Left ventricle myocardium inferior (tissue), 1 donor: ENCODE results near the gene LRR1. TPM values are rescaled to one million over a fixed set of nuclear protein-coding genes. Genes with fewer than 3 reads are reported as not detected.

ENCODE experiments used
- DNase-seq: peaks from one replicate; pipeline ENCODE4 v3.0.0-alpha.2; 2020
- H3K27ac ChIP-seq: fragments of 200-600 bp; replicated peaks from 2 replicates; pipeline ENCODE4 v1.8.0; 2021
- H3K27me3 ChIP-seq: fragments of 200-600 bp; 2 replicates; pipeline ENCODE4 v1.8.0; 2021; ENCODE audit warnings: low read depth
- H3K36me3 ChIP-seq: fragments of 200-600 bp; 2 replicates; pipeline ENCODE4 v1.8.0; 2021
- H3K4me1 ChIP-seq: fragments of 200-600 bp; 2 replicates; pipeline ENCODE4 v1.8.0; 2021
- H3K4me3 ChIP-seq: fragments of 200-600 bp; 2 replicates; pipeline ENCODE4 v1.8.0; 2021; ENCODE audit warnings: mild to moderate bottlenecking, moderate library complexity
- H3K9me3 ChIP-seq: fragments of 200-600 bp; replicated peaks from 2 replicates; pipeline ENCODE4 v1.8.0; 2021
- CTCF ChIP-seq: fragments of 200-600 bp; IDR thresholded peaks from 2 replicates; pipeline ENCODE4 v1.8.0; 2021; ENCODE audit warnings: antibody characterized with exemption, mild to moderate bottlenecking, borderline replicate concordance
- intact Hi-C: fragments of 100-400 bp; cut with micrococcal nuclease; formaldehyde crosslinking; loops from one replicate; pipeline ENCODE4 v1.11.0; 2022
- total RNA-seq: library from RNA; stranded (reverse); fragmentation: NEBNext Ultra II Directional; extraction: Animal tissue kit (Norgen Biotek cat#: 25700); gene quantifications from one replicate; pipeline ENCODE4 v1.2.1, GENCODE V29; 2021
- donor health status: DM: no; HTN: yes; CAD: no; lungs with severe emphysema.

Gene LRR1
- total RNA-seq, 1 donor from 2014 or later = 4.6 TPM

DNA sequence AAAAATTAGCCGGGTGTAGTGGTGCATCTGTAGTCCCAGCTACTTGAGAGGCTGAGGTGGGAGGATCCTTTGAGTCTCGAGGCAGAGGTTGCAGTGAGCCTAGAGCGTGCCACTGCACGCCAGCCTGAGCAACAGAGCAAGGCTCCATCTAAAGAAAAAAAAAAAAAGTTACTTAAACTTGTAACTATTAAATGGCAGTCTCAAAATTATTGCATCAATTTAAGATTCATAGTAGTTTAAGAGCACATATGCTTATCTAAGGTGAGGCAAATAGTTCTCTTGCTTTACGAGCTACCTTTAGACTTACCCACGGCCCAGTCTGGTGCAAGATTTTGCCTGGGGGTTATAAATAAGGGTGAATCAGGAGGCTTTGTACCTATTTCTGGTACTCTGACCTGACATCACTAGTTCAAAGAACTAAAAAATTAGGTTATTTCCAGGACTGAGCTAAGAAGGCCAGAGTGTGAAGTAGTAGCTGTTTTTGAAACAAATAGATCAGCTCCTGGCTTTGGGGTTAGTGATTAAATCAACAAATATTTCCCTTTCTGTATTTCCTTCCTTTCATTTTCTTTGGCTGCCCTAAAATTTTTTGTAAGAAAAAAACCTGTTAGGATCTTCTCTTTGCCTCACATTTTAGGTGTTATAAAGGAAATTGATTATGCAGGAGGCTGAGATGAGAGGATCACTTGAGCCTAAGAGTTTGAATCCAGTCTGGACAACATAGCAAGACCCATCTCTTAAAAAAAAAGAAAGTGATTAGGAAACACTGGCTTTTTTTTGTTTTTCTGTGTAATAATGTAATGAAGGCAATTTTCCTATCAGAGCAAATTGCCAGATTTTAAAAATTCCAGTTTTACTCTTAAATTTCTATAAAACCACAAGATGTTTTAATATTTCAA lies 25.4 kb downstream of the LRR1 start:
- Histone ChIP-seq H3K27me3 (no peaks in the 10 kb centered on the region), H3K4me3 (no peak overlapping the region), H3K9me3 (no peaks in the 10 kb centered on the region), H3K4me1 (peaks cover 49% of the 10 kb centered on the region), H3K36me3 (peaks cover 23% of the 10 kb centered on the region), H3K27ac (no peak overlapping the region)
- TF ChIP-seq CTCF = no peak
- intact Hi-C loops = no loop called here
- DNase-seq = no peak

- no peaks in the 10 kb centered on the region for H3K9me3 ChIP-seq
- no peaks in the 10 kb centered on the region for H3K27me3 ChIP-seq
- intact Hi-C loops = loop anchor here (10.0 kb wide), 1 partner anchor 131 kb away; the partner anchor contains the start of gene KLHDC2
- DNase-seq = peak; percentile 93
- peak overlapping the region; percentile 95 for H3K27ac ChIP-seq
- peaks cover 3% of the 10 kb centered on the region for H3K36me3 ChIP-seq
- H3K4me1 ChIP-seq = peaks cover 81% of the 10 kb centered on the region
- peak; percentile 86 for TF ChIP-seq CTCF
- peak overlapping the region; percentile 82 for H3K4me3 ChIP-seq
Observed at GRCh38 chr14:49633640-49634546, 35.2 kb downstream of the LRR1 start.

DNA sequence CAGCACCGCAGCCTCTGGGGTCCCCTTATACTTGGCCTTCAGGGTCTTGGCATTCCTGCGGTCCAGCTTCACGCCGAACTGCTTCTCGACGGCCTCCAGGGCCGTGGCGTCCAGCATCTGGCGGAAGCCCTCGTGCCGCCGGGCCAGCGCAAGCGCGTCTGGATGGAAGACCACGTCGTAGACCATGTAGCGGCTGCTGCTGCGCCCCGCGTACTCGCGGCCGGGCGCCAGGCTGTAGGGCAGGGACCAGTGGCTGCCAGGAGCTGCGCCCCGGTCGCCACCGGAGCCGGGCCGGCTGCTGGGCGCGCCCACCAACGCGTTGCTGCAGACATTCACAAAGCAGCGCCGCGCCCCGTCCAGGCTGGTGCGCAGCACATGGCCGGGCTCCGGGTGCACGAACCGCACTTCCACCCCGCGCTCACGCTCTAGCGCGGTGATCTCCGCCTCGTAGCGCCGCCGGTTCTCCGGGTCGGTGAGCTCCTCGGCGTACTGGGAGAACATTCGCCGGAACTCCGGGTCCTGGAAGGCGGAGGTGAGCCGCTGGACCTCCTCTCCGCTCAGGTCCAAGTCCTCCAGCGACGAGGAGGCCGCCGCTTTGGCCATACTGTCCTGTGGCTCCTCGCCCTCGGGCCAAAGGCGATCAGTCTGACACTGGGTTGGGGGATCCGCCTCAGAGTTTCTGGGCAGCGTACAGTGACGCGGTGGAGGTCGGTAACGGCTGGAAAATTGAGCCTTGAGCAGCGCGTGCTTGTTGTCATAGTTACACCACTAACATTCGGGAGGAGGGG lies 36.0 kb downstream of the LRR1 start, which contains the start of gene DNAAF2:
TSS of gene DNAAF2 (minus strand) at position 698 of the 788 bp plus-strand sequence. CDS start at position 603, 95 bp downstream.
- Histone ChIP-seq H3K4me1 (peaks cover 89% of the 10 kb centered on the region), H3K27ac (peak within 1 kb of the TSS; percentile 95), H3K36me3 (peaks cover 10% of the 10 kb centered on the region), H3K27me3 (no peaks in the 10 kb centered on the region), H3K9me3 (no peaks in the 10 kb centered on the region), H3K4me3 (peak within 1 kb of the TSS; percentile 82)
- DNase-seq = peak; percentile 53
- no peak for TF ChIP-seq CTCF
- intact Hi-C loops = loop anchor here (10.0 kb wide), 1 partner anchor 130 kb away; the partner anchor contains the start of gene KLHDC2

DNA sequence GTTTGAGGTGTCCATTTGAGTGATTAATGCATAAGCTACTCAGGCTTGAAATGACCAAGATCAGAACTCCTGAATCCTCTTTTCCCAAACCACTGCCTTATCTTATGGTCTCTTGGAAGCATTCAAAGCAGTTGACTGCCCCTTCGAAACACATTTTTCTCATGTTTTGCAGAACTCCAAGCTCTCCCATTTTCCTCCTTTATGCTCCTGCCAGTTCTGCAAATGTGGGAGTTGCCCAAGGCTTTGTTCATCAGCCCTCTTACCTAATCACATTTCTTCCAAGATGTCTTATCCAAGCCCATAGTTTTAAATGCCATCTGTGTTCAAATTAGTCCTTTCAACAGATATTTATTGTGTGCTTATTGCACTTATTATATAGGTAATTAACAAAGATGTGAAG lies 38.1 kb downstream of the LRR1 start:
- Histone ChIP-seq H3K27me3 (no peaks in the 10 kb centered on the region), H3K9me3 (no peaks in the 10 kb centered on the region), H3K4me3 (peak overlapping the region; percentile 82), H3K4me1 (peaks cover 92% of the 10 kb centered on the region), H3K36me3 (peaks cover 10% of the 10 kb centered on the region), H3K27ac (peak overlapping the region; percentile 95)
- no peak for TF ChIP-seq CTCF
- intact Hi-C loops = loop anchor here (10.0 kb wide), 1 partner anchor 128 kb away; the partner anchor contains the start of gene KLHDC2
- no peak for DNase-seq
